Vagina (tissue), 2 donors: ENCODE data around the gene FOXO3.

ENCODE experiments used
- CTCF ChIP-seq, 3 experiments: fragments of 450-650 bp in 2 of 3; fragments of 200-600 bp in 1 of 3; sonication (generic) in 1 of 3; IDR thresholded peaks; one replicate each; pipeline ENCODE4 v1.5.1; 2017 to 2019; ENCODE audit warnings: antibody characterized with exemption in 3 of 3, mild to moderate bottlenecking in 2 of 3, moderate library complexity in 2 of 3
- POLR2A ChIP-seq, 2 donors: fragments of 450-650 bp; IDR thresholded peaks; one replicate each; pipeline ENCODE4 v1.6.1; 2017; ENCODE audit warnings: antibody characterized with exemption in 2 of 2, mild to moderate bottlenecking in 2 of 2, moderate library complexity in 2 of 2
- POLR2AphosphoS5 ChIP-seq, 2 donors: sonication (generic); formaldehyde crosslinking; IDR thresholded peaks; one replicate each; pipeline ENCODE4 v1.9.0; 2017; ENCODE audit warnings: antibody characterized with exemption in 2 of 2, mild to moderate bottlenecking in 2 of 2, low read depth in 1 of 2; ENCODE audit not compliant: insufficient read depth in 1 of 2

DNA sequence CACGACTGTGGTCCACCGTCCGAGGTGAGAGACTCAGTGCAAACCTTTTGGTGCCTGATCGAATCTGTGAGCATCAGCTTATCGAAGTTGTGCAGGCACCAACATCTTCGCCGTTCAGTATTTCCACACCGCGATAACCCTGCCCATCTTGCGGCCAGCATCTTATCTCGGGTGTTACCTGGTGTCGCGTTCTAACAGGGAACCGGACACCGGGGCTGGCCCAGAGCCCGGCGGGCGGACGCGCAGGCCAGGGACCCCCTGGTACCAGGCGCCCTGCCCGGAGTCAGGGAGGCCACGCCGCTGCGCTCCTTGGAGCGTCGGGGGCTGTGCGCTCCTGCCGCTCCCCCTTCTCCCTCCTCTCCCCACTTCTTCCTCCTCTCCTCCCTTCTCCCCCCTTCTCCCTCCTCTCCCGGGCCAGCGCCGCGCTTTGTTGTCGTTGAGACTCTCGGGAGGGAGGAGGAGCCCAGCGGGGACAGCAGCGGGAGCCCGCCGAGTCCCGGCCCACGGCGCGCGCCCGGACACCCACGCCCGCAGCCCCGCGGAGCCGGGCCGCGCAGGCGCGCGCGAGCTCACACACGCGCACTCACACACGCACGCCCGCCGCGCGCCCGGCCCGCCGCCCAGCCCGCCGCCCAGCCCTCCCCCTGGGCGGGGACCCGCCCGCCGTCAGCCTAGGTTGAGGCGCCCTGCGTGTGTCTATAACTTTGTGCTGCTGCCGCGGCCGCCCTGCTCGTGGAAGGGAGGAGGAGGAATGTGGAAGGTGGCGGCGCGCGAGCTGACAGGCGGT, 1.4 kb upstream of the FOXO3 start:
- peak in 1 of 2 donors; percentile 64 for TF ChIP-seq POLR2A (IDR thresholded peaks at IDR 0.05)
- TF ChIP-seq CTCF (IDR thresholded peaks at IDR 0.05), result no peak
- TF ChIP-seq POLR2AphosphoS5 (IDR thresholded peaks at IDR 0.05; ENCODE audit: insufficient read depth in 1 of 2, low read depth in 1 of 2), result peak; percentile 22 to 84
